T-cell (primary cell): Measurements from ENCODE around the gene FHIT. TPM values are rescaled to one million over a fixed set of nuclear protein-coding genes. Genes with fewer than 3 reads are reported as not detected.

ENCODE experiments used
- ATAC-seq, 4 experiments: fragments of 200-7000 bp in 3 of 4; fragments of 150-1000 bp in 1 of 4; cut with Tn5 transposase; replicated peaks in 1 of 4; 1 replicate in 3 of 4; 2 replicates in 1 of 4; pipeline ENCODE4 v1.10.0; 2021; ENCODE audit warnings: moderate library complexity in 3 of 4, mild to moderate bottlenecking in 2 of 4, moderate number of reproducible peaks in 1 of 4
- CTCF ChIA-PET, 2 donors: fragments of 300-600 bp; sonication (Branson Sonifier 250); formaldehyde crosslinking; loops; one replicate each; lab custom pipeline; 2022; ENCODE audit warnings: antibody characterized with exemption in 2 of 2; lab: Charles Lee
- POLR2A ChIA-PET, 2 donors: fragments of 300-600 bp; sonication (Branson Sonifier 250); formaldehyde crosslinking; loops; one replicate each; lab custom pipeline; 2022; ENCODE audit warnings: antibody characterized with exemption in 2 of 2; lab: Charles Lee
- DNase-seq, 35 experiments: peaks; one replicate each; pipeline versions ENCODE4 v3.0.0 to v3.0.0-alpha.2; 2013 to 2023
- H3K27ac ChIP-seq: one replicate; pipeline ENCODE4 v1.5.1; 2013; ENCODE audit warnings: low read length
- H3K27me3 ChIP-seq, 2 experiments: replicated peaks in 1 of 2; 1 replicate in 1 of 2; 2 replicates in 1 of 2; pipeline versions ENCODE4 v1.6.1 to v1.7.0; 2013; ENCODE audit warnings: low read length in 1 of 2, mixed read lengths in 1 of 2; ENCODE audit not compliant: control insufficient read depth in 2 of 2, insufficient read depth in 2 of 2; ENCODE audit errors: extremely low read depth in 1 of 2
- H3K36me3 ChIP-seq, 2 donors: 1 replicate in 1 of 2; 2 replicates in 1 of 2; pipeline versions ENCODE4 v1.6.1 to v1.7.0; 2013; ENCODE audit warnings: low read length in 1 of 2; ENCODE audit not compliant: control insufficient read depth in 2 of 2, insufficient read depth in 1 of 2; ENCODE audit errors: extremely low read depth in 1 of 2
- H3K4me1 ChIP-seq, 2 experiments: 1 replicate in 1 of 2; 2 replicates in 1 of 2; pipeline versions ENCODE4 v1.6.1 to v1.7.0; 2013; ENCODE audit warnings: low read length in 2 of 2, mixed read lengths in 1 of 2; ENCODE audit not compliant: insufficient read depth in 2 of 2, control insufficient read depth in 1 of 2; ENCODE audit errors: extremely low read depth in 1 of 2
- H3K4me3 ChIP-seq, 2 donors: 1 replicate in 1 of 2; 2 replicates in 1 of 2; pipeline versions ENCODE4 v1.5.1 to v1.7.0; 2013; ENCODE audit warnings: mild to moderate bottlenecking in 2 of 2, low read length in 1 of 2, moderate library complexity in 1 of 2; ENCODE audit not compliant: control insufficient read depth in 1 of 2; ENCODE audit errors: extremely low read depth in 1 of 2
- H3K9me3 ChIP-seq: 2 replicates; pipeline ENCODE4 v1.7.0; 2013
- H3K27ac Mint-ChIP-seq, 2 donors: one replicate each; pipeline ENCODE4 v1.8.0; 2020 to 2021; ENCODE audit warnings: mild to moderate bottlenecking in 2 of 2, mixed read lengths in 2 of 2
- H3K27me3 Mint-ChIP-seq, 2 donors: one replicate each; pipeline ENCODE4 v1.8.0; 2021 to 2022; ENCODE audit warnings: mixed read lengths in 2 of 2
- H3K36me3 Mint-ChIP-seq: one replicate; pipeline ENCODE4 v1.8.0; 2021; ENCODE audit warnings: mixed read lengths
- H3K4me1 Mint-ChIP-seq, 3 donors: one replicate each; pipeline ENCODE4 v1.8.0; 2020 to 2022; ENCODE audit warnings: mixed read lengths in 3 of 3, mild to moderate bottlenecking in 1 of 3
- H3K4me3 Mint-ChIP-seq, 3 donors: one replicate each; pipeline ENCODE4 v1.8.0; 2020 to 2022; ENCODE audit warnings: mild to moderate bottlenecking in 3 of 3, mixed read lengths in 3 of 3, moderate library complexity in 3 of 3
- H3K9me3 Mint-ChIP-seq, 3 donors: one replicate each; pipeline ENCODE4 v1.8.0; 2020 to 2022; ENCODE audit warnings: mixed read lengths in 3 of 3
- WGBS: methylation state at CpG from one replicate; pipeline ENCODE4 v1.1.5; 2013; ENCODE audit warnings: missing lambda C conversion rate; ENCODE audit not compliant: insufficient coverage; 5-methylcytosine and 5-hydroxymethylcytosine counted together
- total RNA-seq, 35 experiments: library from RNA in 6 of 35; stranded (reverse) in 6 of 35; fragments of 120-200 nt in 1 of 35; gene quantifications; one replicate each; pipeline versions ENCODE4 v1.2.1 to v1.2.4 and lab custom pipeline; 2013 to 2026

The FHIT gene
- total RNA-seq, 5 donors from 2014 or later (not counting 1 experiment from before 2014, with no cell fraction given), result 33.1 to 197 (median 78.3) TPM

GRCh38 chr3:61080737-61081445, 170.4 kb downstream of the FHIT start:
- DNase-seq (no peak), ATAC-seq (no peak)
- peaks cover 0 to 10% (median 0%) of the 10 kb centered on the region in 3 donors for H3K9me3 Mint-ChIP-seq
- Histone ChIP-seq H3K27me3 (no peaks in the 10 kb centered on the region), H3K27ac (no peak overlapping the region), H3K36me3 (no peaks in the 10 kb centered on the region), H3K9me3 (no peaks in the 10 kb centered on the region), H3K4me3 (no peak overlapping the region), H3K4me1 (no peaks in the 10 kb centered on the region)
- WGBS, result 93% methylated on average over 2 of the region's 5 CpGs
- POLR2A ChIA-PET, result no interaction called here
- H3K36me3 Mint-ChIP-seq, result no peaks in the 10 kb centered on the region
- no peaks in the 10 kb centered on the region for H3K27me3 Mint-ChIP-seq
- CTCF ChIA-PET, result interaction anchor here in 1 of 2 donors (0.6 kb wide), 1 partner anchor 248 kb away, joined by 4 read pairs; no protein-coding TSS in a partner anchor
- H3K27ac Mint-ChIP-seq, result no peak overlapping the region
- no peaks in the 10 kb centered on the region for H3K4me1 Mint-ChIP-seq
- H3K4me3 Mint-ChIP-seq, result no peak overlapping the region

DNA sequence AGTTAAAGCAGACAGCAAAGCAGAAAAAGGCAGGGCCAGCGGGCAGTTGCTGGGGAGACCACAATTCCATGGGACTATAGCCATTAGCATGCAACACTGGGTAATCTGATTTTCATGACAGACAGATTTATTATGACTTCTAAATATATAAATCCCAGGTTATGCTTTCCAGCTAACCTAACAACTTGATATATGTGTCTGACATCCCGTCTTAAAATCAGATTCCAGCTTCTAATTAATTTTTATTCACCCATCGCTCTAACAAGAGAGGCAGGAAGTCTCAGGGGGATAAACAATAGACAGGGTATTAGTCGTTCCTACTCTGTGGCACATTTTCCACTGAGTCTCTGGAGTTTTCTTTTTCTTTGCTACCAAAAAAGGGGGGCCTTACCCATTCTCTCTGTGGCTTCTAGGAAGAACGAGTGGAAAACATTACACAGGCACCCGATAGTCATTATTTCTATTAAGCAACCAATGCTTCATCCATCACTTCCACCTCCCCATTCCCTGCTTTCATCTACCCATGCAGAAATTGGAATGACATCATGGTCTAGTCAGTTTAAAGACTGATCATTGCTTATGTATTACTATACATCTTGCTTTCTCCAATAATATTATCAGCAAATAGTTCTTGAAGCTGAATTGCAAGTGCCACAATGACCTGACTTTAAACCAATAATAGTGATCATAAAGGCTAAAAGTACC, 173.1 kb downstream of the FHIT start:
- no peaks in the 10 kb centered on the region for H3K36me3 Mint-ChIP-seq
- H3K27ac Mint-ChIP-seq, result no peak overlapping the region
- no peaks in the 10 kb centered on the region for H3K27me3 Mint-ChIP-seq
- ChIA-PET CTCF (no interaction called here), POLR2A (no interaction called here)
- H3K9me3 Mint-ChIP-seq, result no peaks in the 10 kb centered on the region
- no peaks in the 10 kb centered on the region for H3K4me1 ChIP-seq
- WGBS, result 89% methylated on average over 4 of the region's 6 CpGs
- no peaks in the 10 kb centered on the region for H3K27me3 ChIP-seq
- no peak overlapping the region for H3K4me3 ChIP-seq
- no peak overlapping the region for H3K27ac ChIP-seq
- H3K4me1 Mint-ChIP-seq, result no peaks in the 10 kb centered on the region
- no peaks in the 10 kb centered on the region for H3K9me3 ChIP-seq
- no peak for DNase-seq
- H3K4me3 Mint-ChIP-seq, result no peak overlapping the region
- no peak for ATAC-seq
- H3K36me3 ChIP-seq, result no peaks in the 10 kb centered on the region

GRCh38 chr3:61077551-61077950, 173.7 kb downstream of the FHIT start:
- POLR2A ChIA-PET, result no interaction called here
- Mint-ChIP-seq H3K27ac (no peak overlapping the region), H3K4me1 (no peaks in the 10 kb centered on the region), H3K36me3 (no peaks in the 10 kb centered on the region), H3K27me3 (no peaks in the 10 kb centered on the region), H3K9me3 (no peaks in the 10 kb centered on the region), H3K4me3 (no peak overlapping the region)
- CTCF ChIA-PET, result no interaction called here
- Histone ChIP-seq H3K4me1 (no peaks in the 10 kb centered on the region), H3K9me3 (no peaks in the 10 kb centered on the region), H3K27ac (no peak overlapping the region), H3K36me3 (no peaks in the 10 kb centered on the region), H3K4me3 (no peak overlapping the region), H3K27me3 (no peaks in the 10 kb centered on the region)
- no peak for ATAC-seq
- DNase-seq, result no peak
- WGBS, result no CpG with 5 or more reads among the region's 1 CpG

- Mint-ChIP-seq H3K4me1 (no peaks in the 10 kb centered on the region), H3K36me3 (no peaks in the 10 kb centered on the region), H3K4me3 (no peak overlapping the region), H3K9me3 (no peaks in the 10 kb centered on the region), H3K27me3 (no peaks in the 10 kb centered on the region), H3K27ac (no peak overlapping the region)
- CTCF ChIA-PET, result no interaction called here
- WGBS, result 69% methylated on average over 3 of the region's 3 CpGs
- ATAC-seq, result no peak
- Histone ChIP-seq H3K27me3 (no peaks in the 10 kb centered on the region), H3K9me3 (no peaks in the 10 kb centered on the region), H3K27ac (no peak overlapping the region), H3K4me3 (no peak overlapping the region), H3K36me3 (no peaks in the 10 kb centered on the region), H3K4me1 (no peaks in the 10 kb centered on the region)
- POLR2A ChIA-PET, result no interaction called here
- no peak for DNase-seq
Measured at GRCh38 chr3:61074783-61075182, 176.5 kb downstream of the FHIT start.

GRCh38 chr3:61073566-61074165, 177.6 kb downstream of the FHIT start:
- Histone ChIP-seq H3K27ac (no peak overlapping the region), H3K27me3 (no peaks in the 10 kb centered on the region), H3K4me3 (no peak overlapping the region), H3K9me3 (no peaks in the 10 kb centered on the region), H3K36me3 (no peaks in the 10 kb centered on the region), H3K4me1 (no peaks in the 10 kb centered on the region)
- H3K4me1 Mint-ChIP-seq, result no peaks in the 10 kb centered on the region
- ChIA-PET CTCF (no interaction called here), POLR2A (no interaction called here)
- no peaks in the 10 kb centered on the region for H3K9me3 Mint-ChIP-seq
- H3K27me3 Mint-ChIP-seq, result no peaks in the 10 kb centered on the region
- ATAC-seq (no peak), DNase-seq (no peak)
- H3K27ac Mint-ChIP-seq, result no peak overlapping the region
- WGBS, result no CpG with 5 or more reads among the region's 4 CpGs
- no peaks in the 10 kb centered on the region for H3K36me3 Mint-ChIP-seq
- no peak overlapping the region for H3K4me3 Mint-ChIP-seq

DNA sequence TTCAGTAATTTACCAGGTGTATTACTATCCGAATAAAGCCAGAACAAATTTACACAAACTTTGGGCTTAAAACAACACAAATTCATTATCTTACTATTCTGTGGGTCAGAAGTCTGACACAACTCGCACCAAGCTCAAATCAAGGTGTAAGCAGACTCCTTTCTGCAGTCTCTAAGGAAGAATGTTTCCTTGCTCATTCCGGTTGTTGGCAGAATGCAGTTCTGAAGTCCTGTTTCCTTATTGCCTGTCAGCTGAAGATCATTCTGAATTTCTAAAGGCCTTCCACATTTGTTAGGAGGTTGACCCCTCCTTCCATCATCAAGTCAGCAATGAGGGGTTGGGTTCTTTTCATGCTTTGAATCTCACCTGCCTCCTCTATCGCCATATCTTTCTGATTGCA, 183.2 kb downstream of the FHIT start:
- no peak overlapping the region for H3K4me3 Mint-ChIP-seq
- Histone ChIP-seq H3K4me3 (no peak overlapping the region), H3K27me3 (no peaks in the 10 kb centered on the region), H3K36me3 (no peaks in the 10 kb centered on the region), H3K9me3 (no peaks in the 10 kb centered on the region), H3K27ac (no peak overlapping the region), H3K4me1 (no peaks in the 10 kb centered on the region)
- CTCF ChIA-PET, result interaction anchor here in 1 of 2 donors (0.7 kb wide), 1 partner anchor 1030 kb away, joined by 3 read pairs; no protein-coding TSS in a partner anchor
- POLR2A ChIA-PET, result no interaction called here
- H3K27ac Mint-ChIP-seq, result no peak overlapping the region
- H3K27me3 Mint-ChIP-seq, result no peaks in the 10 kb centered on the region
- H3K9me3 Mint-ChIP-seq, result peaks cover 0 to 6% (median 0%) of the 10 kb centered on the region in 3 donors
- no peaks in the 10 kb centered on the region for H3K36me3 Mint-ChIP-seq
- DNase-seq, result no peak
- ATAC-seq, result no peak
- no CpG with 5 or more reads among the region's 4 CpGs for WGBS
- H3K4me1 Mint-ChIP-seq, result no peaks in the 10 kb centered on the region
